ENCODE measurements around the gene ADCY1.

The ADCY1 gene

DNA sequence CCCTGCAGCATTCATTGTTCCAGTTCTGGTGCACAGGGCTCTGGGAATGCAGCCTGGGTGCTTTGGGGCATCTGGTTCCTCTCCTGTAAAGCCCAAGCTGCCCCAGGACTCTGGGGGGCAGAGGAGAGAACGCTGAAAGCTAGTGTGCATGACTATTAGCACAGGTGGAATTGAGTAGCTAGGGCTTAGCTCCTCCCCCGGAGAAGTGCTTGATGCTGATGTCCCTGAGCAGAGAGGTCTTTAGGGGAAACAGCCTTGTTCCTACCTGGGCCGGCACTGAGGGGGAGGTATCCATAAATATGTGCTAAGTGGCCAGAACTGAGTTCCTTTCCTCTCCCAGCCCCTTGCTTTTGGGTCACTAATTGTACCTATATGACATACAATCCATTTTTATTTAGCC, 3.9 kb downstream of the ADCY1 start:
- no peak for FAIRE-seq

DNA sequence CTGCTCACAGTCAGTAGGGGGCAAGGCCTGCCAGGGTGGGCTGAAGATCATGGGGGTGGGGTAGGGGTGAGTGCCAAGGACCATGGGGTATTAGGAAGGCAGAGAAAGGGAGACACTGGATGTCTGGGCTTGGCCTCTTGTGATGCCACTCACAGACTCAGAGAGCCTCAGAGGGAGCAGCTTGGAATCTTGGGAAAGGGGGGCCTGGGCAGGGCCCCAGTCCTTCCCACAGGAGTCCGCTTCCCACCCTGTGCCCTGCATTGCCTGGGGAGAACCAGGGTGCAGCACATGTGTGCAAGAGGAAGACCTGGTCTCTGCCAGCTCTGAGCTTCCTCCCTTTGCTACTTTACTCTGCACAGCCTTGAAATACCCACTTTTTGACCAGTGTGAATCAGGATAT, 4.3 kb downstream of the ADCY1 start:
- FAIRE-seq, result no peak

DNA sequence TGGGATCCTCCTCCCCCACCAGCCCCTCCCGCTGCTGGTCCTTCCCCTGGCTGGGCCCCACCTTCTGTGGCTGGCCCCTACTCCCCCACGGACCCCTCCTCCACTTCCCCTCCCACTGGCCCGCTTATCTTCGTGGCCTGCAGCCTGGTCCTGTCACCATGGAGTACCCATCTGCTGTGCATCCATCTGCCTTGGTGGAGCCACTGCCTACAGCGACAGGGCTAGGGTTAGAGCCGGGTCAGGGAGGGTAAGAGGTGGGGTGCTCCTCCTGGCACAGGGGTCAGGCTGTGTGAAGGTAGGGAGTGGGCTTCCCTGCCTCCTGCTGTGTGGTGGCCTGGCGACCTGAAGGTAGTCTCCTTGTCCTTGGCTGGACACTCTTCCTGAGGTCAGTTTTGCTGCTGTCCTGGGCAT, 5.2 kb downstream of the ADCY1 start:
- FAIRE-seq, result no peak

DNA sequence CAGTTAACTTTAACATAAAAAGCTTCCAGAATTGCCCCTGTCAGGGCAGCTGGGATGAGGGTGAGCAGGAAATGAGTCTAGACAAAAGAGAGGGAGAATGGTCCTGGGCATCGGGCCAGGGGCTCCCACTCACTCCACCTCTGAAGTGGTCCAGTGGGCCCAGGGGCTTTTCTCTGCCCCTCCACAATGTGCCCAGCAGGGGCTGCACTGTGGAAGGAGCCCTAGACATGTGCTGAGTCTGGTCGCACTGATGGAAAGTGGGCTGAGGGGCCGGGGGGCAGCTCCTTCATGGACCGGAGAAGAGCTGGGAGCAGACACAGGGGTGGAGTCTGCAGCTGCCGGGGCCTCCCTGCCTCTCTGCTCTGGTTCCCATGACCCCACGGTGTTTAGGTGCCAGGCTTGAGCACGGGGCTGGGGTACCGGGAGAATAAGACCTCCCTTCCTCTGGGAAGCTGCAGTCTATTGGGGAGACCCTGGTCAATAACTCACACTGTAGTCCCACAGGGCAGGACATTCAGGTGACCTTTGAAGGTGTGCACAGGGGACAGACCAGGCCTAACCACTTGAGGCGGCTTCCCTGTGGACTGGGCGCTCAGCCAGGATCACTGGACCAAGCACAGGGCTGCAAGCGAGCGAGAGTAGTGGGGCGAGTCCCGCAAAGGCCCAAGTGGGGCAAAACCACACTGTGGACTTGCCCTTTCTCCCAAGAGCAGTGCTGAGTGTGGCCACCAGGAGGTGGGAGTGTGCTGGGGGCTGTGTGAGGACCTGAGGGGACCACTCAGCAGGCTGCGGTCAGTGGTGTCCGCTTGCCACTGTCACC, 6.1 kb downstream of the ADCY1 start:
- FAIRE-seq, result no peak

DNA sequence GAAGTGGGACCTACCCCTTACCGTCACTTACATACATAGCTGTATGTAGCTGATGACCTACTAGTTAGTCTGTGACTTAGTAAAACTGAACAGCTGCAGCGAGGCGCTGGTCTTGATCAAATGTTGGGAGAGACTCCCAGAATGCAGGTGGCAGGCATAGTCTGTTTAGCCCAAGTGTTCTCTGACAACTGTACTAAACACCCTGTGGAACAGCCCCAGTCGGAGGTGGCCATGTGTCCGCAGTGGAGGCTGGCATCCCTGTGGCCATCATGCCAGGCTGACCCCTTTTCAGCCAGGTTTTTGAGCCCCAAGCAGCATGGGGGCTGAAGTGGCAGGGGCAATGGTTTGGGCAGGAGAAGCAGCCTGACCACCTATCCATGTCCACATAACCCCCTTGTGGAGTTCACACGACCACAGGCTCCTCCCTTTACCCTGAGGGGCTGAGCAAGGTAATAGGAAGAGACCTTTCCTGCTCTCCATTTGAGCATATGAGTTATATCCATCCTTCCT, 7.2 kb downstream of the ADCY1 start:
- FAIRE-seq, result no peak

DNA sequence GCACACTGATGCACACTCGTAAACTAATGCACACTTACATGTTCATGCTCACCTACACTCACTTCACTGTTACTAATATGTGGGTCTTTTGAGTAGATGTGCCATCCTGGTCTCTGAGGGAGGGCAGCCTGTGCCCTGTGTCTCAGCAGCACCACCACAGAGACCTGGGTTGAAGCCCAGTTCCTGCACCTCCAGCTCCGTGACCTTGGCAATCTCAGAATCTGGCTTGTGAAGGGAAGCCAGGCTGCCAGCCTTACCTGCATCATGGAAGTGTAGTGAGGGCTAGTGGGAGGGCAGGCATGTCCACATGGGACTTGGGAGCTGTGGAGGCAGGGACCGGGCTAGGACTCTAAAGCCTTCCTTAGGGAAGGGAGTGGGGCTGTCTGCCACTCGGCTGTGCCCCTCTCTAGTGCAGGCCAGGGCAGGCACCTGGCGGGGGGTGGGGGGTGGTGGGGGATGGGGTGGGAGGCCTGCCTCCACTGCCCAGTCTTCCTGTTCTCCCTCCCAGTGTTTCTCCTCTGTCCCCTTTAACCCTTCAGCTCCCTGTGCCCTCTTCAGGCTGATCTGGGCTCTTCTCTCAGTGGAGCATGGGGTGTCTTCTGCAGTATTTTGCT, 8.1 kb downstream of the ADCY1 start:
- no peak for FAIRE-seq

DNA sequence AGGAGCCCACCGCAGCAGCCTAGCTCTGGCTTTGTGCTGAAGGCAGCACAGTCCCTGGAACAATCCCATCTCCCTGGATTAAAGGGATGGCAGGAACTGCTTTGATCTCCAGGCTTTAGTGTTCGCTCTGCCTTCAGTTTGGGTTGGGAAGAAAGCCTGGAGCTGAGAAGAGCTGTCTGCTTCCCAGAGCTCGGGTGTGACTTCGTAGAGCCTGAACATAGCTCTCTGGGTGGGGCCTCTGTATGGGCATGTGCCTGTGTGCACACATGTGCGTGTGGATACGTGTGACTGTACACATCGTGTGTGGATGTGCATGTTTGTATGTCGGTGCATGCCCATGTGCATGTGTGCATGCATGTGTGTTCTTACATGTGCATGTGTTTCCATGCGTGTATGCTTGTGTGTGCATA, 8.7 kb downstream of the ADCY1 start:
- no peak for FAIRE-seq

DNA sequence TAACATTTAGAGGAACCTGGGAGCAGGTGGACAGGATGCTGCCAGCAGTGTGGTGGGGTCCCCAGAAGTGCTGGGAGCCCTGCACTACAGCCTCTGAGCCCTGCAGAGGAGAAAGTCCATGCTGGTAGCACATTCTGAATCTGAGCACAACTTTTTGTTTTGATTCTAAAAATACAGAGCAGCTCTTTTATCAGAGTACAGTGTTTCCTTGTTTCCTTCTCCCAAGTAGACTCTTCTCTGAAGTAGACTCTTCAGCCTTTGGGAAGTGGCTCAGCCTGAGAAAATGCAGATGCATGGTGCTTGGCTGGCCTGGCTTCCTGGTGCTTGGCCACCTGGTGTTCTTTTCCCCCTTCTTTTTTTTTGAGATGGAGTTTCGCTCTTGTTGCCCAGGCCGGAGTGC, 9.1 kb downstream of the ADCY1 start:
- FAIRE-seq, result no peak

DNA sequence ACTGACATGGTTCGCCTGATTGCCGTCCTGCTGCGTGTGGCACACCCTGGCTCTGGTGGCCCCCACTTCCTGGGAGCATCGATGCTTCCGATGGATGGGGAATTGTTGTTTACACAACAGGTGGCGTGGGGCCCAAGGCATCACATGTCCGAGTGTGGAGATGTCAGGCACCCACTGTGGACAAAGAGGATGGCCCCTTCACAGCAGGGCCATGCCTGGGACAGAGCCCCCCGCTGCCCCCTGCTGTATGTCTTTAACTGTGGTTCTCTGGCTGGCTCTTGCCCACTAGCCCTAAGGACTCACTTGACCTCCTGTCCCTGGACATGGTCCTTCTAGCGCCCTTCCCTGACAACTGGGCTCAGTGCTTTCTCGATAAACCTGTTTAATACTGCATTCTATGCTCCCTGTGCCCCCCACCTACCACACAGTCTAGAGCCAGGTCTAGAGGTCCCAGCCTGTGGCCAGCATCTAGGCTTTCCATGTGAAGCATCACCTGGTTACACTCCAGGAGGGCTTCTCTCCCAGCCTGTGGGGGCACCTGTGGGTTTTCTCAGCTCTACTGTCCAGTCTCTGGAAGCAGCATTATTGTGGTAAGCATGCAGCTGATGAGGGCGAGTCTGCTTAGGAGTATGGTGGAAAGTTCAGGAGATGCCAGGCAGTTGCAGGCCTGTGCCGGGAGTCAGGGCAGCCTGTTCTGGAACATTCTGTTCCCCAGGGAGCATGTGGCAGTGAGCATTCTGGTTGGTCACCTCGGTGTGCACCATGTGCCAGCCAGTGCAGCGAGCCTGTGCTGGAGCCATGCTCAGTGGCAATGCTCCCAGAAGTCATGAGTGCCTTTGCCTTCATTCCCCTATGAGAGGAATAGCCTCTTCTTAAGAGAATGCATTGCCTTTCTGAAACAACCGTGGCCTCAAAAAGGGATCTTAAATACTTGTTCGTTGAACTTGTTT, 10.4 kb downstream of the ADCY1 start:
- FAIRE-seq, result no peak

DNA sequence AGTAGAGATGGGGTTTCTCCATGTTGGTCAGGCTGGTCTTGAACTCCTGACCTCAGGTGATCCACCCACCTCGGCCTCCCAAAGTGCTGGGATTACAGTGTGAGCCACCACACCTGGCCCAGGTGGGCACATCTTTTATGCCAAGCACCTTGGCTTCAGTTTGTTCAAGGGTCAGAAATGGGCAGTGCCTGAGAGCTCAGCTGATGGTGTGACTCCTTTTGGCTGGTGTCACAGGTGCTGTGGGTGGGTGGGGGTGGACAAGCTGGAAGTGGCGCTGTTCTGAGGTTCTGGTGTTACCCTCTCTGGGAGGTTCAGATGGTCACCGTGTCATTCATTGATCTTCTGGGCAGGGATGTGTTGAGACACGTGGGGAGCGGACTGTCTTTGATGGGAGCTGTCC, 11.5 kb downstream of the ADCY1 start:
- no peak for FAIRE-seq

DNA sequence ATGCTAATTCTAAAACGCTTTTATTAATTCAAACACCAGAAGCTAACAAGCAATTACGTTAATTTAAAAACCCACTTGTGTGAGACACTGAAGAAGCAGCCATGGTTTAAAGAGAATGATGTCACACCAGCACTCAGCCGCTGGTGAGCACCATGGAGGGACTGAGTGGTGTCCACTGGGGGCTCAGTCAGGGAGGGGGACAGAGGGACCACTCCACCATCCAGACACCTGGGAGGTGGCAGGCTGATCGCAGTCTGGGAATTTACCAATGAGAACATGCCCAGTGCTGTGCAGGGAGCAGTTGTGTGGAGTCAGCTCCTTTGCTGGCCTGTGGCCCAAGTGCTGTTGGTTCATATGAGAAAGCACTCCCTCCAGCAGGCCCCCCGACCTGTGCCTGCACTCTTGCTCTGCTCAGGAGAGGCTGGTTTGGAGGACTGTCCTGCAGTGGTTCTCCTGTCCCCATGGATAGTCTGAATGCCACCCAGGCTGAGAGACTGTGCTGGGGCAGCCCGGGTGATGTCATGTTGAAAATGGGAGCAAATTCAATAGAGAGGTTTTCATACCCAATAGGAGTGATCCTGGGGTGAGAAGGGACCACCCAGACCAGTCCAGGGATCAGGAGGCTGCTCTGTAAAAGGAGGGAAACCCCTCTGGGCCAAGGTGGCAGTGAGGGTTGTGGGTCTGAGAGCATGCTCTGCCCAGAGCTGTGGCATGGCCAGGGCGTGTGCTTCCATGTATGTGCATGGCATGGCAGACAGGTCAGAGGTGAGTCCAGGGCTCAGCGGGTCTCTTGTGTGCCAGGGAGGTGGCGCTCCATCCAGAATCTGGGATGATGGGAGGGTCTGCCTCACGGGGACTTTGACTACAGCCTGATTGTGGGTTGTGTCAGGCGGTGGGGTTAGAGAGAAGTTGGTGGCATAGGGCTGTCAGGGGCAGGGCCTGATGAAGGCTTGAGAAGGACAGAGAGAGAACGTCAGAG, 12.7 kb downstream of the ADCY1 start:
- no peak for FAIRE-seq

DNA sequence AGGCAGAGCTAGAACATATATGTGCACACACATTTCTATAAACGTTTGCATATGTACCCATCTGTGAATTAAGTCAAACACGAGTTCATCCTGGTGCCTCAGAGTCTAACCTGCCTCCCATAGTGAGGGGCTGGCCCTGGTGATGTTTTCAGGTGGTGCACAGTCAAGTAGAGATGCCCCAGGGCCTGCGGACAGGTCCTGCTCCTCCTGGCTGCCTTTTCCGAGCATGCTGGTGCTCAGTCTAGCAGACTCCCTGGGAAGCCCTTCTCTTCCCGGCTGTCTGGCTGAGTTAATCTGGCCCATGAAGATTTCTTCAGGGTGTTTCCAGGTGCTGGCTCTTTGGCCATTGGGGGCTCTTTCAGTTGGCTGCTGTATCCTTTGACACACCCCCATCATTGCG, 14.3 kb downstream of the ADCY1 start:
- FAIRE-seq, result no peak

DNA sequence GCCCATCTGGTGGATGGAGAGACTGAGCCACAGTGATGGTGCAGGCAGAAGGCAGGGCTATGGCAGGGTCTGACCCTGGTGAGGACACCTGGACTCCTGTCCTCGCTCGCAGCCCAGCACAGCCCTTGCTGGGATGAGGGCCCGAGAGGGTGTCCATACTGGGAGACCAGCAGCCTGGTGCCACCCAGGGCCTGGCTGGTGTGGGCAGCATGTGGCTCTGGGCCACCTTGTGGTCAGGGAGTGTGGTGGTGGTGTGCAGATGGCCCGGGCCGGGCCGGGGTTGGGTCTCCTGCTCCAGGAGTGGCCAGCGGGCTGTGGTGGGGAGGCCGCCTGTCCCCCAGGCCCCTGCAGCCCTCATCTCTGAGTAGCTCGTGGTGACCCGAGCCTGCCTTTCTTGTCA, 14.9 kb downstream of the ADCY1 start:
- no peak for FAIRE-seq

DNA sequence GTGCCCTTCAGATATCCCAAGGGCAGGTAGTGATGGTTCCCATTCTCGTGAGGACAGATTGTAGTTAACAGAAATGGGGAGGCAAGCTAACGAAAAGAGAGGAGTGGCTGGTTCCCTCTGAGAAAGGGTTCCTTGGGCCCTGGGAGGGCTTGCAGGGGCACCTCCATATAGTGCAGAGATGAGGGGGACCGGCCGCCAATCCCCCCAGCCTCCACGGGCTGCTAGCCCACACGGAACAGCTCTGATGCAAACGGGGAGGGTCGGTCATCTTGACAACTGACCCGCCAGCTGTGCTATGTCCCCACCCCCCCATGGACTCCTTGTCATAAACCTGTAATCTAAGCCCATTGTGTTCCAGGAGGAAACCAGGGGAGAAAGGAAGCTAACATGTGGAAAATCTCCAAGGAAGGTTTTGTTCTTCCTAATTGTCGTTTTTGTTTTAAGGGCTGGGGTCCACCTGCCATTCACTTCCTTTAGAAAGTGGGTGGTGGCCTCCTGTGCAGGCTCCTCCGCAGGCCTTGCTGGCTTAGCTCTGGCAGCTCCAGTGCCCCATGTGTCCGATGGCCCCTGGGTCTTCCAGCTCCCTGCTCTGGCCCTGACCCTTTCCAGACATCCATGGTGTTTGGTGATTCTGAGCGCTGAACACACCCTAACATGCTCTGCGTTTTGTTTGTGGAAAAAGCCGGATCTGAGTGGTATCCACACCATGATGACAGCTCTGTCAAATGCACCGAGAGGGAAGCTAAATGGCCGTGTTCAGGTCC, 15.9 kb downstream of the ADCY1 start:
- no peak for FAIRE-seq

DNA sequence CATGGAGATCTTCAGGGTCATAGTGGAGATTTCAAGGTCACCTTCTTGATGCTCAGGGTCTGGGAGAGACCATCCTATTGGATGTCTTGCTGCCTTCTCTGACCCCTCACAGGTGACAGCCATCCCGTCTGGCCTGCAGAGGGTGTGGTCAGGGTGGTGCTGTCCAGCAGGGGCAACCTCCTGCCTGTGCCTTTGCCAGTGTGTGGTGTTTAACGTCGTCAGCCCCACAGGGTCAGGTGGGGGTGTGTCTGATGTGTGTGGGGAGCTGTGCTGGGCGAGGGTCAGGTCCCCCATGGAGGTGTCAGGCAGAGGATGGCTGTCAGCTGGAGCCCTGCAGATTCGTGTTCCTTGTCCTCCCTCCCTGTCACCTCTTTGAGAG, 16.5 kb downstream of the ADCY1 start:
- FAIRE-seq, result no peak

DNA sequence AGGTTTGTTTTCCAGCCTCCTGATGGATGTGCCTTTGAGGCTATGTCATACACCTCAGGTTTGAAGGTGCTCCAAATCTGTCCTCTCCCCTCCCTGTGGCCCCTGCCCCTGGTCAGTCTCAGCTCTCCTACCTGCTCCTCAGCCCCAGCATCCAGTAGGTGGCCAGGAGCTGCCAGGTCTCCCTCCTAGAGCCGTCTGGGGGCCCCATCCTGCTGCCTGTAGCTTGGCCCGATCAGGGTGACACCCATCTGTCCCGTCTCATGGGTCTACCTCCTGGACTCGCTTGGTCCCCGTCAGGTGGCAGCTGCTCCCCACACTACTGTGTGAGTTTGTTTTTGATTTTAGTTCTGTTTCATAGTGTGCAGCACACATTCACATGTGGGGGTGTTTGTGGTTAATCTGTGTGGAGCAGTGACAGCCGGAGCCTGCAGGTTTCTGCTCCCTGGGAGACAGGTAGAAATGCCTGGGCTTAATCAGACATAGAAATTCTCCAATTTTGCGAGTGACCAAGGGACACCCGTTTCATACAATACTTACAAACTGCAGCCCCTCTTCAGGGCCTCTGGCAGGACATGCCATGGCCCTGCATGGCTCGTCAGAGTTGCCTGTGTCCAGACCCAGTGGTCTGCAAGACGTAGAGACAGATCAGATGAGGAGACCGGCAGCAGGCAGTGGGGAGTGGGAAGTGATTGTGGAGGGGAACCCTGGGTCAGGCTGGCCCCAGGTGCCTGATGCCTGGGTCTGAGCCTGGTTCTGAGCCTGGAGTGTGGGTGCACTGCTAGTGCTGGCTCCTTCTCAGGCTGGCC, 17.1 kb downstream of the ADCY1 start:
- no peak for FAIRE-seq

DNA sequence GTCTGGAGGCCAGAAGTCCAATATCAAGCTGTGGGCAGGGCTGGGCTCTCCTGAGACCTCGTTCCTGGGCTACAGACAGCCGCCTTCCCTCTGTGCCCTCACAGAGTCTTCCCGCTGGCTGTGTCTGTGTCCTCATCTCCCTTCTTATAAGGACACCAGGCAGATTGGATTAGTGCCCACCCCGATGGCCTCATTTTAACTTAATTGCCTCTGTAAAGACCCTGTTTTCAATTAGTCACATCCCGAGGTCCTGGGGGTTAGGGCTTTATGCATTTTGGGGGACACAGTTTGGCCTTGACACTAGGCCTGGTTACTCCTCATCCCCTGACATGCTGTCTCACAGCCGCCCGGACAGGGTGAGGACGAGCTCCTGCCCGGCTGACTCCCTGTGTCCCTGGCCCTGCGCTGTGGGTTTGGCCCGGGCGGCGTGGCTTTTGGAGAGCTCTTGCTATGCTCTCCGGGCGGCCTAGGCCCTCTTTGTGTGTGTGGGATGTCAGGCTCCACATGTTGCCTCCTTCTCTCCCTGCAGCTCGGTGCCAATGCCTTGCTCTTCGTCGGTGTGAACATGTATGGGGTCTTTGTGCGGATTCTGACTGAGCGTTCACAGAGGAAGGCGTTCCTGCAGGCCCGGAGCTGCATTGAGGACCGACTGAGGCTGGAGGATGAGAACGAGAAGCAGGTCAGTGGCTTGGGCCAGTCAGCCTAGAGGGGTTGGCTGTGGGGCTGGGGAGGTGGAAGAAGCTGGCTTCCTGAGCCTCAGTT, 18.2 kb downstream of the ADCY1 start:
- no peak for FAIRE-seq

DNA sequence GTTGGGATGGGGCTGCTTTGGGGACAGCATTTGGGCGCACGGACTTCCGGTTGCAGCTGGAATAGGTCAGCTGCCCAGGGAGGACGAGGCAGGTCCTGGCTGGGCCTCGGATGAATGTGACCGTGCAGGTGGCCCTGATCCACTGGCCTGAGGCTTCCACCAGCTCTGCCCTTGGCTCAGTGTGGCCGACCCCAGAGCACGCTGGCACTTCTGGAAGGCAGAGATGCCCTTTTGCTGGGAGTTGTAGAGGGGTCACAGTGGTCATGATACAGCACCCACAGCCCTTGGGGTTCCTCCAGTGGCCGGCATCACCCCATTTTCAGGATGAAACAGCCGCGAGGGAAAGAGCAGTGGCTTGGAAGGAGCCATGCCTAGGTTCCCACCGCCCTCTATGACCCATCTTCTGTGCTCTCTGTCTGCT, 19.0 kb downstream of the ADCY1 start:
- FAIRE-seq, result no peak

DNA sequence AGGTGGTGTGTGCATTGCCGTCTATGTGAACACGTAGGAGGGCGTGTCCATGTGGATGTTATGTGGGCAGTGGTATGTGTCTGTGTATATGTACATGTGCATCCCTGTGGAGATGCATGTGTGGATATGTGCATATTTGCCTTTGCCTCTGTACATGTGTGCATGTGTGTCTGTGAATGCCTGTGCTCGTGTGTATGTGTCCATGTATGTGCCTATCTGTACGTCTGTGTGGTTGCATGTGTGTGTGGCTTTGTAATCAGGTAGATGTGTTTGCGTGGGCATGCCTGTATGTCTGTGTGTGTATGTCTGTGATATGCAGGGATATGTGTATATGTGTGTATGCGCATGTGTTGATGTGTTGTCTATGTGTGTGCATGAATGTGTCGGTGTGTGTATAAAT, 19.7 kb downstream of the ADCY1 start:
- no peak for FAIRE-seq
